ENCODE results near the gene OPN1LW.
"Not testable (repeated sequence)": the region's sequence is repeated elsewhere in the genome, so short reads cannot be mapped to it uniquely, and the experiment has no call there.

OPN1LW gene

GRCh38 chrX:154135458-154136229 lies 8.4 kb upstream of the OPN1LW start:
- no peak for DNase-seq

- peak; percentile 27 for DNase-seq
Observed at GRCh38 chrX:154136627-154137161, 7.3 kb upstream of the OPN1LW start.

GRCh38 chrX:154138857-154139256 lies 5.2 kb upstream of the OPN1LW start:
- no peak for DNase-seq

GRCh38 chrX:154140206-154140605 lies 3.8 kb upstream of the OPN1LW start:
- no peak for DNase-seq

- no peak for DNase-seq
Observed at GRCh38 chrX:154140742-154141141, 3.3 kb upstream of the OPN1LW start.

GRCh38 chrX:154142386-154142785 lies 1.7 kb upstream of the OPN1LW start:
- no peak for DNase-seq

GRCh38 chrX:154142950-154143745 lies 895 bp upstream of the OPN1LW start:
- no peak for DNase-seq

- DNase-seq = not testable (repeated sequence)
Observed at GRCh38 chrX:154151030-154151429, 7.0 kb downstream of the OPN1LW start.

- DNase-seq = not testable (repeated sequence)
Observed at GRCh38 chrX:154156221-154156620, 12.2 kb downstream of the OPN1LW start.

- DNase-seq = not testable (repeated sequence)
Observed at GRCh38 chrX:154157207-154157606, 13.2 kb downstream of the OPN1LW start.

GRCh38 chrX:154159345-154159744 lies 15.3 kb downstream of the OPN1LW start:
- not testable (repeated sequence) for DNase-seq

- not testable (repeated sequence) for DNase-seq
Observed at GRCh38 chrX:154164902-154165301, 20.9 kb downstream of the OPN1LW start.

GRCh38 chrX:154168384-154168783 lies 24.3 kb downstream of the OPN1LW start:
- DNase-seq = not testable (repeated sequence)

- not testable (repeated sequence) for DNase-seq
Observed at GRCh38 chrX:154172535-154172943, 28.5 kb downstream of the OPN1LW start.

- not testable (repeated sequence) for DNase-seq
Observed at GRCh38 chrX:154174356-154174755, 30.3 kb downstream of the OPN1LW start.

- DNase-seq = not testable (repeated sequence)
Observed at GRCh38 chrX:154182296-154182695, 38.3 kb downstream of the OPN1LW start, which contains the start of gene OPN1MW. OPN1MW (plus strand) TSS chrX:154182596; CDS start chrX:154182678, 82 bp downstream.

- not testable (repeated sequence) for DNase-seq
Observed at GRCh38 chrX:154183794-154184193, 39.8 kb downstream of the OPN1LW start.

GRCh38 chrX:154192846-154193245 lies 48.8 kb downstream of the OPN1LW start:
- DNase-seq = not testable (repeated sequence)

- DNase-seq = not testable (repeated sequence)
Observed at GRCh38 chrX:154194316-154194715, 50.3 kb downstream of the OPN1LW start.

GRCh38 chrX:154196466-154196865 lies 52.4 kb downstream of the OPN1LW start:
- DNase-seq = not testable (repeated sequence)
